ENCODE measurements around the gene VSTM4.

The VSTM4 gene

GRCh38 chr10:49010295-49010694 is 105.0 kb downstream of the VSTM4 start:
- Histone ChIP-seq H3K4me3 (ENCODE audit: low read length) (no peak overlapping the region), H3K27ac (ENCODE audit: low read depth, low read length) (no peak overlapping the region), H3K4me1 (ENCODE audit: control insufficient read depth, low read length) (no peaks in the 10 kb centered on the region), H4K20me1 (ENCODE audit: control insufficient read depth, insufficient read depth, low read depth, low read length) (no peaks in the 10 kb centered on the region), H3K79me2 (ENCODE audit: control insufficient read depth, low read length) (no peaks in the 10 kb centered on the region), H3K27me3 (ENCODE audit: control insufficient read depth, low read length) (no peaks in the 10 kb centered on the region), H3K9me2 (replicated peaks; ENCODE audit: control insufficient read depth, low read length) (no peaks in the 10 kb centered on the region), H3K4me2 (ENCODE audit: low read length) (no peak overlapping the region), H3F3A (ENCODE audit: control insufficient read depth, insufficient read depth) (no peaks in the 10 kb centered on the region), H3K36me3 (ENCODE audit: control insufficient read depth, low read length) (no peaks in the 10 kb centered on the region), H3K9me3 (ENCODE audit: control insufficient read depth, insufficient read depth, low read length) (no peaks in the 10 kb centered on the region)
- no peak for TF ChIP-seq CTCF (IDR thresholded peaks at IDR 0.05; ENCODE audit: low read depth, low read length, poor library complexity, severe bottlenecking)
- no peak for TF ChIP-seq EZH2phosphoT487 (IDR thresholded peaks at IDR 0.05; ENCODE audit: borderline replicate concordance, low read length)

GRCh38 chr10:49009199-49009979 is 105.9 kb downstream of the VSTM4 start:
- Histone ChIP-seq H3K27me3 (ENCODE audit: control insufficient read depth, low read length) (no peaks in the 10 kb centered on the region), H3K27ac (ENCODE audit: low read depth, low read length) (no peak overlapping the region), H3F3A (ENCODE audit: control insufficient read depth, insufficient read depth) (no peaks in the 10 kb centered on the region), H3K36me3 (ENCODE audit: control insufficient read depth, low read length) (no peaks in the 10 kb centered on the region), H3K9me3 (ENCODE audit: control insufficient read depth, insufficient read depth, low read length) (no peaks in the 10 kb centered on the region), H3K9me2 (replicated peaks; ENCODE audit: control insufficient read depth, low read length) (no peaks in the 10 kb centered on the region), H3K4me2 (ENCODE audit: low read length) (no peak overlapping the region), H3K4me3 (ENCODE audit: low read length) (no peak overlapping the region), H3K79me2 (ENCODE audit: control insufficient read depth, low read length) (no peaks in the 10 kb centered on the region), H3K4me1 (ENCODE audit: control insufficient read depth, low read length) (no peaks in the 10 kb centered on the region), H4K20me1 (ENCODE audit: control insufficient read depth, insufficient read depth, low read depth, low read length) (no peaks in the 10 kb centered on the region)
- TF ChIP-seq EZH2phosphoT487 (IDR thresholded peaks at IDR 0.05; ENCODE audit: borderline replicate concordance, low read length) (no peak), CTCF (IDR thresholded peaks at IDR 0.05; ENCODE audit: low read depth, low read length, poor library complexity, severe bottlenecking) (no peak)

- TF ChIP-seq EZH2phosphoT487 (IDR thresholded peaks at IDR 0.05; ENCODE audit: borderline replicate concordance, low read length) = no peak
- TF ChIP-seq CTCF (IDR thresholded peaks at IDR 0.05; ENCODE audit: low read depth, low read length, poor library complexity, severe bottlenecking) = no peak
These were observed 106.7 kb downstream of the VSTM4 start for GRCh38 chr10:49008505-49009198.

More at GRCh38 chr10:49008505-49009198, 106.7 kb downstream of the VSTM4 start:
- no peaks in the 10 kb centered on the region for H3K79me2 ChIP-seq (ENCODE audit: control insufficient read depth, low read length)
- no peaks in the 10 kb centered on the region for H3K9me2 ChIP-seq (replicated peaks; ENCODE audit: control insufficient read depth, low read length)
- H3K36me3 ChIP-seq (ENCODE audit: control insufficient read depth, low read length) = no peaks in the 10 kb centered on the region
- no peak overlapping the region for H3K4me3 ChIP-seq (ENCODE audit: low read length)
- no peaks in the 10 kb centered on the region for H3K4me1 ChIP-seq (ENCODE audit: control insufficient read depth, low read length)
- H3K9me3 ChIP-seq (ENCODE audit: control insufficient read depth, insufficient read depth, low read length) = no peaks in the 10 kb centered on the region
- H3K27ac ChIP-seq (ENCODE audit: low read depth, low read length) = no peak overlapping the region
- no peaks in the 10 kb centered on the region for H3K27me3 ChIP-seq (ENCODE audit: control insufficient read depth, low read length)
- no peaks in the 10 kb centered on the region for H3F3A ChIP-seq (ENCODE audit: control insufficient read depth, insufficient read depth)
- H4K20me1 ChIP-seq (ENCODE audit: control insufficient read depth, insufficient read depth, low read depth, low read length) = no peaks in the 10 kb centered on the region
- no peak overlapping the region for H3K4me2 ChIP-seq (ENCODE audit: low read length)

All from DOHH2 (cell line).